Activated CD8-positive, alpha-beta memory T cell treated with anti-CD3 and anti-CD28 coated beads for 48 hours (primary cell): ENCODE data around the gene RNASET2.
"Not testable (repeated sequence)": the region's sequence is repeated elsewhere in the genome, so short reads cannot be mapped to it uniquely, and the experiment has no call there.

Source experiments
- DNase-seq, 3 experiments: peaks; one replicate each; pipeline ENCODE4 v3.0.0-alpha.2; 2020; ENCODE audit warnings: low read depth in 2 of 3, low spot score in 2 of 3

The RNASET2 gene

DNA sequence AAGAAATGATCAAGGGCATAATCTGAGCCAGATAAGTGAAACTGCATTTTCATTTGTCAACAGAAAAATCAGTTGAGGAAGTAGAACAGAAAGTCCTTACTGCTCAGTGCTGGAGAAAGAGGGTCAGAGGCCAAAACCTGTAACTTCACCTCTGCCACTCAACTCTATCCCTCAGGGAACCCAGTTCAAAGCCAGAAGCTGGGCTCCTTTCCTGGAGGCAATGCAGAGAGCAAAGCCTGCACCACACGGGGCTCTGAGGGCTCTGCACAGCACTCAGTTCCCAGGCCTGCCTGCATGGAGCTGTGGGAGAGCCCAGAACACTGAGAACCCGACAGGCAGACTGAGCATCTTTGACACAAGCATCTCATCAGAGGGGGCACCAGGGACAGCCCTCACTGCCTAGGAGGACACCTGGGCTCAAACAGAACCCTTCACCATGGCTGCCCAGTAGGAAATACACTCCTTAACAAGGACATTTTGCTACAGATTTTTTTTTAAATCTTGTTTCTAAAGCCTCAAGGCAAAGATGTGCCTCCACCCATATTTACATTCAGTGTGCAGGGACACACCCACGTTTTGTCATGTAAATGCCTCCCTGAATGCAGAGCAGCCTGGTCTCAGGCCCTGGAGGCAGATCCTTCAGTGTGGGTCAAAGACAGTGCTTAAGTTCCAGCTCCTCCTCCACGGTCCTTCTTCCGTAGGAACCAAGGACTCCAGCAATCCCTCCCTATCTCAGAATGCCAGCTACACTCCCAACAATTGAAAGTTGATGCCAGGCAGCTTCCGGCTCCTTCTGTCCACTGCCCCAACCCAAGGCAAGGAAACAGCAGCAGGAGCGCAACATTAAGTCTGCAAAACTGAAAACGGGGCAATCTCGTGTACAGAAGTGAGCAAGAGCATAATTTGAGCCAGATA lies 6.6 kb downstream of the RNASET2 start:
- no peak for DNase-seq

DNA sequence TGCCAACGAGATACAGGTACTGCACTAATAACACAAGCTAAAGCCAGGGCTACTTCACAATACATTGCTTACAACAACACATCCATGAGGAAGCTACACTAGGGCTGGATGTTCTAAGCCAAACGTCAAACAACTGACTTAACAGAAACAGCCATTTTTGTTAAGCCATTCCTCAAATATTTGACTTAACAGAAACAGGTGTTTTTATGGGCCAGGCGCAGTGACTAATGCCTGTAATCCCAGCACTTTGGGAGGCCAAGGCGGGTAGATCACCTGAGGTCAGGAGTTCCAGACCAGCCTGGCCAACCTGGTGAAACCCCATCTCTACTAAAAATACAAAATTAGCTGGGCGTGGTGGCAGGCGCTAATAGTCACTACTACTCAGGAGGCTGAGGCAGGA lies 7.6 kb downstream of the RNASET2 start:
- not testable (repeated sequence) for DNase-seq

DNA sequence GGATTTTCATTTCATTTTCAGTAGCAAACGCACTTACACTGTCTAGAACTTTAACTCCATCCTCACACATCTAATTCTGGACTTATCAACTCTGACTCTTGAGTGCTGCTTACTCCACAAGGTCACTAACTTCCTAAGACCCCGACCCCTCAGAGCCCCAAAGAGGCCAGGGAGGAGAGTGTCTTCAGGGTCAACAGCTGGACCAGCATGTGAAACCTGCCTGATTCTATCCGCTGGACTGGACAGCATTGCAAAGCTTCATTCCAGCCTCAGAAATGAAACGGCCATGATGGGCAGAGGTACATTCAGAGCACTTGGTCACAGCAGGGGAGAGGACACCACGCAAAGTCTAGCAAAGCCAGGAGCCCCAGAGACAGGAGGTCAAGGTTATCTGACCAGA lies 9.1 kb downstream of the RNASET2 start:
- DNase-seq, result no peak

DNA sequence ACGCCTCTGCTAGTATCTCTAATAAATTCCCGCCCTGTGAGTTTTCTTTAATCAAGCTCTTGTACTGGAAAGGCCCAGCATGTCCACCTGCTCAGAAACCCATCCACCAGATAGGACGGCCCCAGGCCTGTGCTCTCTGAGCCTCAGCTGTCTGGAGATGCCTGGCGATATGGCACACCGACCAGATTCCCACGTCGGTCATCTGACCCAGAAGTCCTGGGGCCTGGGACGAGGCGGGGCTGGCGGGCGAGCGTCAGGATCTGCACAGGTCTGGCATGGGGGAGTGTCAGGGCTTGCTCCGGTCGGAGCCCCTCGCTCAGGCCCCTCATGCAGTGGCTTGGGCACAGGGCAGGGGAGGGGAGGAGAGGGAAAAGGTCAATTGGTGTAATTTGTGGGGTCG lies 10.2 kb downstream of the RNASET2 start:
- no peak for DNase-seq

DNA sequence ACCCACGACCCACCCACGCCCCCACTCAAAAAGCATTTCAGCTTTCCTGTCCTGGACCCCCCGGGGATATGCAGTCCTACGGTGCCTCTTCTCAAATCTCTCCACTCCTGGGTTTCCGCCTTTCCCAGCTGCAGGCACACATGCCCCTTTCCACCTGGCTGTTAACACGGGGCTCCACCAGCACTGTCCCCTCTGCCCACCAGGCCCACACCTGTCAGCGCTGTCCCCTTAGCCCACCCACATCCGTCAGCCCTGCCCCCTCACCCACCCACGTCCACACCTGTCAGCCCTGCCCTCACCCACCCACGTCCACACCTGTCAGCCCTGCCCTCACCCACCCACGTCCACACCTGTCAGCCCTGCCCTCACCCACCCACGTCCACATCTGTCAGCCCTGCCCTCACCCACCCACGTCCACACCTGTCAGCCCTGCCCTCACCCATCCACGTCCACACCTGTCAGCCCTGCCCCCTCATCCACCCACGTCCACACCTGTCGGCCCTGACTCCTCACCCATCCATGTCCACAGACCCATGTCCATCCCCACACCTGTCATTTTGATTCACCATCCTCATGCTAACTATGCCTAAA lies 11.6 kb downstream of the RNASET2 start:
- DNase-seq, result no peak

DNA sequence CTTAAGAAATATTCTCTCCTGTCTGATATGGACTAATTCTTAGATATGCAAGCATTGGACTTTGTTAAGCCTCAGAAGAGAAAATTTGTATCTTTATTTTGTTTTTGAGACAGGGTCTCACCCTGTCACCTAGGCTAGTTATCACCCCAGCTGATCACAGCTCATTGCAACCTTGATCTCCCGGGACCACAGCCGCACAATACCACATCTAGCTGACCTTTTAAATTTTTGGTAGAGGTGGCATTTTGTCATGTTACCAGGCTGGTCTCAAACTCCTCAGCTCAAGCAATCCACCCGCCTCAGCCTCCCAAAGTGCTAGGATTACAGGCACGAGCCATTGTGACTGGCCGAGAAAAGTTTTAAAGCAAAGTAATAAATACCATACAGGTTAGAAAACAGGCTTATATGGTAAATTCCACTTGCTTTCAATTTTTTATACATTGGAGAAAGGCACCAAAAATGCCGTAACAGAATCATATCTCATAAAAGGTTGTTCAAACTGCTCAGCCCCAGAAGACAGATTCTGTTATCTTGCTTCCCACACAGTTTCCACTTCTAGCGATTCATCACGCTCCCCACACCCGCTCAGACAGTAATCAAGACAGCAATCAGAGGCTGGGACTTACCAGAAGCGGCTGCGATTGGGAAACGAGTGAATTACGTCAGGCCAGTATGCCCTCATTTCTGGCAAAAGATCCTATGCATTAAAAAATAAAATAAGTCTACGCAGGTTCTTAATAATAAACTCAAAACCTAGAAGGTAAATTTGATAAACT lies 13.8 kb downstream of the RNASET2 start:
- no peak for DNase-seq

DNA sequence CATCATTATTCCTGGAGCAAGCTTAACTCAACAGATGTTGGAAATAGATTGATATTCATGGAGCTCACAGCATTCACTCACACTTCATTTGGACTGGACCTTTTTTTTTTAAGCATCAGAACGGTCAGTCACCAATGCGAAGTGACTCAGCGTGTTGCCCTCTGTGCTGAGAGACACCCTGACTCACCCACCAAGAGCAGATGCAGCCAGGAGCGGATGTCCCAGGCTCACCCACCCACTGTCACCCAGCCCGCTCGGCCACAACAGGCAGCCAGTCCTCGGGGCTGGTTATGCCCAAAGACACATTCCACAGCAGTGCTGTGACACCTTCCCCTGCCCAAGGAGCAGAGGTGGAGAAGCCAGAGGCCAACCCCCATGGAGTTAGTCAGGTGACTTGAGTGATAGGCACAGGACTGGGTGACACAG lies 15.7 kb downstream of the RNASET2 start:
- no peak for DNase-seq

DNA sequence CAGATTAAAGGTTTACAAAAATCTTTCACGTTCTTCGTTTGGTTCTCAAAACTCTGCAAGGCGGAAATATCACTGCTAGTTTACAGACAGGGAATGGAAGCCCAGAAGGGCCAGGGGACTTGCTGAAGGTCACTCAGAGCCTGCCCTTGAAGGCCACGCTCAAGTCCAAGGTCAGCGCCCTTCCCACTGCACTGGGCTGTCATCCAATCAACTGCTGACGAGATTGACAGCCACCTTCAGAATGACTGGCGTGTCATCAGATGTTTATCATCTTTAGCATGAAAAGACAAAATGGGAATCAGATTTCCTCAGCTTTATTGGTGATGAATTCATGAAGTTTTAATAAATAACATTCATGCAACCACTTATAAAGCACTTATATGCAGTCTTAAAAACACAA lies 16.5 kb downstream of the RNASET2 start:
- DNase-seq, result no peak

DNA sequence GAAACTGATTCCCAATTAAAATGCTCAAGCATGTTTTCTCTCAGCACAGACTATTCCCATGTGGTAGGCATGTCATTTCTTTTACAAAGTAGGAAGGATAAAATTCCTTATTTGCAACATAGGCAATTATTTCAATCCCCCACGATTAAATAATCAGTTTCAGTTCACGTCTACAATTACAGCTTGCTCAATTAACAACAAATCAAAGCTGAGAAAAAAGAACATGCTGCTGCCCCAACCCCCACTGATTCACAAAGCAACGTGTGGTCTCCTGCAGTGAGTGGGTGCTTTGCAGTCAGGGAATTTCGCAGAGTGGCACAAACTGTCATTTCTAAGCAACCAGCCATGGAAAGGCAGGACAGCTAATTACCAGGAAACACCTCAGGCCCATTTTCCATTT lies 17.0 kb downstream of the RNASET2 start:
- DNase-seq, result no peak

DNA sequence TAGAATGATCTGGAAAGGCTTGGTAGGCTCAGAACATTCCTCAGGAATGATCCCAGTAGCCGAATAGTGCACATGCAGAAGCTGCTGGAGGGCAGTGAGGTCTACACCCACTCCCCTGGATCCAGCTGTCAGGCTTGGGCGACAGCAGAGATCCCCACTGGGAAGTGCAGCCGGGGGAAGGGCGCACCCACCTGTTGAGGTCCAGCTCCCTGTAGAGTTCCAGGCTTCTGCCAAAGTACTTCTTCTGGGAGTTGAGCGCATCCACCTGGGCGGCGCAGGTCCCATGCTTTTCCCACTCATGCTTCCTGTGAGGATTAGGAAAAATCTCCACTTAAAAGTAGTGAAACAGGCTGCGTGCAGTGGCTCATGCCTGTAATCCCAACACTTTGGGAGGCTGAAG lies 17.6 kb downstream of the RNASET2 start:
- no peak for DNase-seq

DNA sequence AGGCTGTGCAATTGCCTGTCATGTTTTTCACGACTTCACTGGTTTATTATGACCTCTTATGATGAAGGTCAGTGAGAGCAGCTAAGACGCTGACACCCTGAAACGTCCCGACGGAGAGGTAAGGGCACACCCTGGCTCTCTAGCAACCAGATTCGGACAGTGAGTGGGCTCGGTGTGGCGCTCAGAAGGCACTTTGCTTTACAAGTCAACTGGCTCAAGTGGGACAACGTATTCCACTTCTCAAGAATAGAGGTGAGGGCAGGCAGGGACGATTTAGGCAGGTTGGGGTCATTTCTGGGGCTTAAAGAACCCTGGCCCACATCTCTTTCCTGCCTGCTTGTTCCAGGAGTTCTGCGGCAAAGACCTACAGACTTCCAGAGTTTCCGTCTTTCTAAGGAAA lies 18.2 kb downstream of the RNASET2 start:
- DNase-seq, result no peak

DNA sequence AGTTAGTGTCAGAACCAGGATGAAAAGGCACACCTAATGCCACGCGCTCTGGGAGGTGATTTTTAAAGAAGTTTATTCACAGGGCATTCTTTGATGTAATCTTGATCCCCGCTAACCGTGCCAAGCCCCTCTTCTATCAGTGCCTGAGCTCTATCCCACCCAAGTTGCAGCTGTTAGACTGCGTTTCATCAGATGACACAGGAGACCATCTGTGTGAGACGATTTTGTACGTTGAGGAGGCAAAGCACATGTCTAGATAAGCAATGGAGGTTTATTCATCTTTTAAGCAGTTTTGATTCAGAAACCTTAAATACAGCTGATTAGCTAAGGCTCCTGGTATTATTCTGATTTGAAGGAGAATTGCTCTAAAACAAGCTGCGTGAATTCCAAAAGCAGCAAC lies 18.6 kb downstream of the RNASET2 start:
- DNase-seq, result no peak

DNA sequence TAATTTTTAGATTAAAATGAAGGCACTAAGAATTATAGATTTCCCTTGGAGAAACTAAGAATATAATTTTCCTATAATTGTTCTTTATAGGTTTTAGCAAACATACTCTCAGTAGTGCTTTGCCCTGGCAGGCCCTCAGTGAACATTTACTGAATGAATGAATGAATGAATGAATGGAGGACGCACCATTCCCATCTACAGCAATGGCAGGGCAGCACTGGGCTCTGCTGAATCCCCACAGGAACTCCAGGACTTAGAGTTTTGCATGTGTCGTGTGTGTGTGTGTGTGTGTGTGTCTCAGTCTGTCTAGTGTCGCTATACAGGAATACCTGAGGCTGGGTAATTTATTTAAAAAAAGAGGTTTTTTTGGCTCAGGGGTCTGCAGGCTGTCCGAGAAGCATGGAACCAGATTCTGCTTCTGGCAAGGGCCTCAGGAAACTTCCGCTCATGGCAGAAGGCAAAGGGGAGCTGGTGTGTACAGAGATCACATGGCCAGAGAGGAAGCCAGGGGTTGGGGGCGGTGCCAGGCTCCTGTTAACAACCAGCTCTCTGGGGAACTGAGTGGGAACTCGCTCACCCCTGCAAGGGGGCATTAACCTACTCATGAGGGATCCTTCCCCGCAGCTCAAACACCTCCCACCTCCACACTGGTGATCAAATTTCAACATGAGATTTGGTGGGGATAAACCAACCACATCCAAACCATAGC lies 20.1 kb downstream of the RNASET2 start:
- no peak for DNase-seq

DNA sequence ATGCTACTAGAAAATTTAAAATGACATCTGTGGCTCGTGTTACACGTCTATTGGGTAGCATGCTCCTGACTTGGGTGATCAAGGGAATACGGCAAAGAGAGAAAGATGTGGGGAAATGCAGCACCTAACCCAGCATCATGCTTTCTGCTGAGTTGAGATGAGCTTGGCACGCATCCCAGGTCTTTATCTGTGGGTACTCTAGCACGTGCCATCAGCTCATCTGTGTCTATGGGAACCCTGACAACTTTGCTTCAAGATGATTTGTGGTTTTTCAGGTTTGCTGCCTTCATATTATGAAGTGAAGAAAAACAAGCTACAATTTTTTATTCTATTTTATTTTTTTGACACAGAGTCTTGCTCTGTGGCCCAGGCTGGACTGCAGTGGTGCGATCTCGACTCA lies 21.0 kb downstream of the RNASET2 start:
- no peak for DNase-seq

DNA sequence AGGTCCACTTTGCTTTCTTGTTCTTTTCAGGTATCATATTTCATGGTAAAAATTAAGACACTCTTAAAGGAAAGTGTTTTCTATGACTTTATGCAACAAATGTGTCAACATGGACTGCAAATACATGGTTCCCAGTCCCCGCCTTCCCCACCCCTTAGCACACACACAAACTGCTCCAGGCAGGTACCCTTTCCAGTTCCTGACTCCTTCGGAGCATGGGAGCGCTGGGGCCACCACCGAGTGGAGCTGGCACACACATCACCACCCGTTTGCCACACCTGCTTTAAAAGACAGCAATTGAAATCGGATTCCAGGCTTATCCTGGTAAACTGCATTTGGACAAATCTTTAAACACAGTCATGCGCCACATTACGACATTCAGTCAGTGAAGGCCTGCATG lies 22.2 kb downstream of the RNASET2 start:
- DNase-seq, result no peak

DNA sequence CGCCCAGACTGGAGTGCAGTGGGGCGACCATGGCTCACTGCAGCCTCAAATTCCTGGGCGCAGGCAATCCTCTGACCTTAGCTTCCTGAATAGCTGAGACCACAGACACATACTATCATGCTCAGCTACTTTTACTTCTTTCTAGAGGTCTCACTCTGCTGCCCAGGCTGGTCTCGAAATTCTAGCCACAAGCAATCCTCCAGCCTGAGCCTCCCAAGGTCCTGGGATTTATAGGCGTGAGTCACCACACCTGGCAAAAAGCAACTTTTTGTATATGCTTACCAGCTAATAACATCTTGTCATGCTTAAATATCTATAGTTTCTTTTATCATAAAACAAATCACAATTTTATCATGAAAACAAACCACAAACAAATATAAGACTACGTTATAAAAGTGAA lies 23.0 kb downstream of the RNASET2 start:
- DNase-seq, result no peak

DNA sequence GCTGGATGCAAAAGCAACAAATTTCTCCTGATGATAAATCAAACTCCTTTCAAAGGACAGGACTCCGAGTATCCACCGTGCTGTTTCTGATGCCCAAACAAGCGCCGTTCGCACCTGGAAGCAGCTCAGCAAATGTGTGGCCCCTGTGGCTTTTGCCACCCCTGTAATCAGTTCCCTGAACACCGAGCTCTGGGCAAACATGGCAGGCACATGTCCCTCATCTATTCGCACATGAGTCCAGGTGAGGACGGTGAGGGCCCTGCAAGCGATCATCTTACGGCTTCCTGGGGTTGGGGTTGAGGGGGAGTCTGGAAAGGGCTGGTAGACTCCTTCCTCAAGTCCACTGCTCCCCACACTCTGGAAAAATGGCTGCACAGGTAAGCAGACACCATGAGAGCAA lies 23.7 kb downstream of the RNASET2 start:
- DNase-seq, result no peak

DNA sequence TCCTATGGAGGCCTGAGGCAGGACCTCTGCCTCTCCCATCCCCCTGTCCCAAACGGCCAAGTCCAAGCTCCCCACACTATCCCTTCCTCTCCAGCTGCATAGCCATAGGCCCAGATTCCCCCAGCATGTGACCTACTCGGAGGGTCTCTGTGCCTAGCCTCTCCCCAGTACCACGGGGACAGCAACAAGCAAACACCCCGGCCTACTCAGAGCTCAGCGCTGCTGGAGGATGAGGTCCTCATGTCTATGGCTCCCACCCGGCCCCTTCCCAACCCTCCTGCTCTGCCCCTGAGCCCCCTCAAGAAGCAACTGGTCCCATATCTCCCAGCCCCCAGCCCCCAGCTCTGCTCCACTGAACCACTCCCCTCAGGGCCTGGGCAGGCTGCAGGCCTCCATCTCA lies 24.2 kb downstream of the RNASET2 start:
- DNase-seq, result no peak

DNA sequence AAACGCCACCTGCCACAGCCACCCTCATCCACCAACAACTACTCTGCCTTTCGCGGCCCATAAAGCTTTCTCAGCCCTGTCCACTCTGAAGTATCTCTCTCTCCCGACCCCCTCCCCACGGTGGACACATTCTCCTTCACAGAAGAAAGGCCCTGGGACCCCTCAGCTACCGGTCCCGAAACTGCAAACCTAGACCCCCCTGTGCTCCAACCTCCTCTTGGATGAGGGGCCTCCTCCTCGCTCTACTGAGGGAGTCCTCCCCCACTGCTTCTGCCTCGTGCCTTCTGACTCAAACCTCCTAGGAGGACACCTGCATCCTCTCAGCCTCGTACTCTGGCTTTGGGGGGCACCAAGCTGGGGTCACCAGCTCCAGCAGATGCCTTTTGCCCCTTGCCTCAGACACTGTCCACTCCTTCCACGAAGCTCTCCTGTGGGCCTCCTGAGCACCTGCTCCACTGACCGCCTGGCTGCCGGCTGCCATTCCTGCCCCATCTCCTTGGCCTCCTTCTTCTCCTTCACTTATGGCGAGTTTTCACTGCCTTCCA lies 24.9 kb downstream of the RNASET2 start:
- DNase-seq, result no peak

DNA sequence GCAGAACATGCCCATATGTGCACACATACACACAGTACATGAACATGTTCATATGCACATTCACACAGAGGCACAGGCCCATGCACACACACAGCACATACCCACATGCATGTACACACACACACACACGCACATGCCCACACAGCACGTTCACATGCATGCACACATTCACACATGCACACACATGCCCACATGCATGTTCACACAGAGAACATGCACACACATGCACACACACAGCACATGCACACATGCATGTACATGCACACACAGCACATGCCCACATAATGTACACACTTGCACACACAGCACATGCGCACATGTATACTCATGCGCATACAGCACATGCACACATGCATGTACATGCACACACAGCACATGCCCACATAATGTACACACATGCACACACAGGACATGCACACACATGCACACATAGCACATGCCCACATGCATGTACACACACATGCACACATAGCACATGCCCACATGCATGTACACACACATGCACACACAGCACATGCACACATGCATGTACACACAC lies 25.9 kb downstream of the RNASET2 start:
- no peak for DNase-seq
